ENCODE measurements around the gene UBAC2.

GRCh38 chr13:99196466-99197116 is 4.1 kb upstream of the UBAC2 start:
- TF ChIP-seq CTCF (IDR thresholded peaks at IDR 0.05) (no peak), EP300 (IDR thresholded peaks at IDR 0.05) (no peak)

All from tibial nerve (tissue), 4 donors.